Transverse colon (tissue), 4 donors: ENCODE results near the gene GORAB.

Source experiments
- CTCF ChIP-seq, 5 experiments: fragments of 200-600 bp in 3 of 5; fragments of 450-650 bp in 2 of 5; sonication (generic) in 3 of 5; IDR thresholded peaks; 1 replicate in 2 of 5; 2 replicates in 3 of 5; pipeline ENCODE4 v1.5.1; 2016 to 2017; ENCODE audit warnings: antibody characterized with exemption in 5 of 5, inconsistent platforms in 3 of 5, mild to moderate bottlenecking in 2 of 5, moderate library complexity in 1 of 5
- EP300 ChIP-seq: sonication (generic); formaldehyde crosslinking; IDR thresholded peaks from one replicate; pipeline ENCODE4 v1.6.1; 2017; ENCODE audit warnings: antibody characterized with exemption, low read depth
- POLR2A ChIP-seq: fragments of 450-650 bp; IDR thresholded peaks from one replicate; pipeline ENCODE4 v1.6.1; 2016; ENCODE audit warnings: antibody characterized with exemption, mild to moderate bottlenecking, moderate library complexity
- POLR2AphosphoS5 ChIP-seq, 3 donors: sonication (generic); formaldehyde crosslinking; IDR thresholded peaks; one replicate each; pipeline ENCODE4 v1.6.1; 2016; ENCODE audit warnings: antibody characterized with exemption in 3 of 3

- TF ChIP-seq CTCF (IDR thresholded peaks at IDR 0.05) (no peak), POLR2AphosphoS5 (IDR thresholded peaks at IDR 0.05) (no peak), EP300 (no peak), POLR2A (no peak)
Observed at GRCh38 chr1:170568197-170568596, 36.2 kb downstream of the GORAB start.
